H54 (cell line): ENCODE data around the gene PXT1.
"Not testable (repeated sequence)": the region's sequence is repeated elsewhere in the genome, so short reads cannot be mapped to it uniquely, and the experiment has no call there.

Experiments
- DNase-seq: peaks from one replicate; pipeline ENCODE4 v3.0.0; 2011; ENCODE audit warnings: low spot score, mixed read lengths; ENCODE audit not compliant: insufficient read length
- FAIRE-seq: peaks from 3 replicates; lab custom pipeline; 2011; peaks lifted over from hg19 to GRCh38; lab: Jason Lieb, UNC
- POLR2A ChIP-seq: IDR thresholded peaks from 2 replicates; pipeline ENCODE4 v1.6.1; 2011; ENCODE audit warnings: low read depth, mild to moderate bottlenecking, low read length

The PXT1 gene

GRCh38 chr6:36463676-36464075 lies 21.0 kb upstream of the PXT1 start:
- no peak for DNase-seq
- no peak for FAIRE-seq
- no peak for TF ChIP-seq POLR2A

- no peak for DNase-seq
- FAIRE-seq, result peak; percentile 38
- TF ChIP-seq POLR2A, result no peak
Measured at GRCh38 chr6:36461646-36462045, 19.0 kb upstream of the PXT1 start.

GRCh38 chr6:36460916-36461315 lies 18.3 kb upstream of the PXT1 start:
- DNase-seq, result no peak
- FAIRE-seq, result no peak
- TF ChIP-seq POLR2A, result no peak

DNA sequence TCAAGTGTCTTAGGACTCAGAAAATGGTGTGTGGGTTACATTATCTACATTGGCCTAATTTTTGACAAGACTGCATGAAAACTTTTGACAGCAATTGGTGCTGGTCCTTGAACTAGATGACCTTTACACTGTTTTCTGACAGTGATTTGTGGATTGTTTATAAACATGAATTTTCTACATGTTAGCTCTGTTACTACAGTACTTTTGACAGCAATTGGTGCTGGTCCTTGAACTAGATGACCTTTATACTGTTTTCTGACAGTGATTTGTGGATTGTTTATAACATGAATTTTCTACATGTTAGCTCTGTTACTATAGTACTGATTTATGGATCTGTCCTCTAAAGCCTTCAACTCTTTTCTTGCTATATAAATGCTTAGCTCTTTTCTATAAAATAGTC lies 16.8 kb upstream of the PXT1 start:
- no peak for TF ChIP-seq POLR2A
- DNase-seq, result no peak
- FAIRE-seq, result no peak

DNA sequence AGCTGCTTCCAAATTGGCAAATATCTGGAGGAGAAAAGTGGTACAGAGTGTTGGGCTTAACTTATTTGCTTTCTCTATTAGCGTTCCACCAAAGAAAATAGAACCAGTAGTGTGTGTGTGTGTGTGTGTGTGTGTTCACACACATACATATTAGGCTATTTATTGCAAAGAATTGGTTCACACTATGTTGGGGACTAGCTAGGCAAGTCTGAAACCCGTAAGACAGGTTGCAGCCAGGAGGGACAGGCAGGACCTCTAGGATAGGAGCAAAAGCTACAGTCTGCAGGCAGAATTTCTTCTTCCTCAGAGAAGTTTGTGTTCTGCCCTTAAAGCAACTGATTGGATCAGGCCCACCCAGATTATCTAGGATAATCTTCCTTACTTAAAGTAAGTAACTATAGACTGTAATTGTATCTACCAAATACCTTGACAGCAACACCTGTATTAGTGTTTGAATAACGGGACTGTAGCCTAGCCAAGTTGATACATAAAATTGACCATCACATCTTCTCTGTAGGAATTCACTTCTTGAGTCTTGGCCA lies 12.9 kb upstream of the PXT1 start:
- no peak for DNase-seq
- FAIRE-seq, result no peak
- no peak for TF ChIP-seq POLR2A

GRCh38 chr6:36452897-36453296 lies 10.2 kb upstream of the PXT1 start:
- not testable (repeated sequence) for DNase-seq, FAIRE-seq

- not testable (repeated sequence) for FAIRE-seq, DNase-seq
Measured at GRCh38 chr6:36449173-36449572, 6.5 kb upstream of the PXT1 start.

- TF ChIP-seq POLR2A, result no peak
- DNase-seq (no peak), FAIRE-seq (no peak)
Measured at GRCh38 chr6:36445621-36446020, 3.0 kb upstream of the PXT1 start.

GRCh38 chr6:36444470-36444869 lies 1.8 kb upstream of the PXT1 start:
- TF ChIP-seq POLR2A, result no peak
- DNase-seq (no peak), FAIRE-seq (no peak)

DNA sequence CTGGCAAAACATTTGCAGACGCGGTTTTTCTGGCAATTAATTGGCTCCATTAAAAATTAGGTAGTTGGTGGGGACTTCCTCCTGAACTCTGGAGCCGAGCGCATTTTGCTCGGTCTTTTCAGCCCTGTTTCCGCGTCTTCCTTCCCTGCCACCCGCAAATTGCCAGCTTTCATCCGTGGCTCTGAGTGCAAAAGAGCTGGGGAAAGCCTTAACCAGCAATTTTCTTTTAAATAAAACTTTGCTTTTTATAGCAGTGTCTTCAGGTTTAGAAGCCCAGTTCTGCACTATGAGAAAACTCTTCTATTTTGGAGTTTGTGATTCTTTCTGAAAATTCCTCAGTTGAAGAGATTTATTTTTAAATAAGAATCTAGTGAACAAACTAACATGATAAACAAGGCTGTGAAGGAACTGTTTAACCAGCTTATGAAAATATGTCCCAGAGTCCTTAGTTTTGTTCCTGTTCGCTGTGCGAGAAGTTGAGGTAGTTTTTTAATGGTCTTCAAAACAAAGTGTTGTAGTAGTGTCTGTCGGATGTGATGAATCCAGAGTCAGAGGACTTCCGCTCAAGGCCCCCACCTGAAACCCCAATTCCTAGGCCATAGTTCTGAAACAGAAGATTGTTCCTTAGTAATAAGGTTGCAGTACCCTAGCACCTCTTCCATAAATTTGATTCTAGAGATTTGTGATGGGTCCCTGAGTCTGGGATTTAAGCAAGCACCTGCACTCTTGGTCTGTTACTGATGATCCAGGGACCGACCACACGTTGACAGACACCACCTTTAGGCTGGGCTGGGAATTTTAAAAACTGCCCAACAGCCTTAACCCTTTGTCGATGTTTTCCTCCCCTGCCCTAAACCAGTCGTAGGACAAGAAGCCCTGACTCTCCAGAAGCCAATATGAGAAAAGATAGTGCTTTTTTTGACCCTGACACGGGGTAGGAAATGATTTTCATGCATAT lies 1.1 kb upstream of the PXT1 start:
- FAIRE-seq (no peak), DNase-seq (peak; percentile 45)
- TF ChIP-seq POLR2A, result no peak

DNA sequence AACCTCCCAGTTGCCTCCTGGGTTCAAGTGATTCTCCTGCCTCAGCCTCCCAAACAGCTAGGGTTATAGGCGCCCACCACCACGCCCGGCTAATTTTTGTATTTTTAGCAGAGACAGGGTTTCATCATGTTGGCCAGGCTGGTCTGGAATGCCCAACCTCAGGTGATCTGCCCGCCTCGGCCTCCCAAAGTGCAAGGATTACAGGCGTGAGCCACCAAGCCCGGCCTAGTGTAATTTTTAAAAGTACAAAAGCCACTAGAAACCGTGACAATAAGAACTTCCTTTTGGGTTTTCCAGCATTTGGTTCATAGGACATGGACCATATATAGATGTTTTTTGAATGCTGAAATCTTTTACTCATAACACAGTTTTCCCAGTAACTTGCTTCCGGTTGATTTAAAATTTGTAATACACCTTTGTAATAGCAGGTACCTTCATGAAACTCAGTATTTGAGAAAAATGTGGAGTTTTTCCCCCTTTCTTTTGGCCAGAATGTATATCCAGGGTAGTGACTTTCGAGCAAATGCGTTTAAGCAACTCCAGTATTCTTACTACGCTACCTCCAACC lies 467 bp downstream of the PXT1 start:
- FAIRE-seq (no peak), DNase-seq (no peak)
- TF ChIP-seq POLR2A, result no peak

- peak; percentile 35; the same call in 1 of the 2 replicates for TF ChIP-seq POLR2A
- FAIRE-seq (peak; percentile 98), DNase-seq (peak; percentile 95)
Measured at GRCh38 chr6:36441307-36441894, 1.3 kb downstream of the PXT1 start.

- TF ChIP-seq POLR2A, result no peak
- DNase-seq (no peak), FAIRE-seq (no peak)
Measured at GRCh38 chr6:36436466-36436865, 6.2 kb downstream of the PXT1 start.

DNA sequence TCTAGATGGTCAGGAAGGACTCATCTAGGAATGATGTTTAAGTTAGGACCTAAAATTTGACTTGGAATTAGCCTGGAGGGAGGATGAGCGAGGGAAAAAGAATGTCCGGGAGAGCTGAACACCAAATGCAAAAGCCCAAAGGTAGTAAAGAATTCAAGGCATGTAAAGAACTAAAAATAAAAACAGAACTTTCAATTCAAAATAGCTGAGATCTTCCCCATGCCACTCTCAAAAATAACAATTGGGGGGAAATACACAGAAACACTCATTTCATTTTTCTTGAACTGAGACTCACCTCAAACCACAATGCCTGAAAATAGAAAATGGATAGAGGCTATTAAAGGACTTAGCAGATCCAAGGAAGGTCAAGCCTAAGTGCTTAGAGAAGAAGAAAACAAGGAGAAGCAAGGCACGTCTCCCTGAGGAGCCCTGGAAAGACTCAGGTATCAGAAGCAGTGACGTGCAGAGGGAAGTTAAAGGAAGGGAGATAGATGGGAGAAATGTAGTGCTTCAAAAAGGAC lies 10.4 kb downstream of the PXT1 start:
- DNase-seq (no peak), FAIRE-seq (peak; percentile 50)
- TF ChIP-seq POLR2A, result no peak
